ENCODE measurements around the gene SLC52A3.

The SLC52A3 gene

GRCh38 chr20:711576-711975 lies 56.7 kb downstream of the SLC52A3 start:
- Mint-ChIP-seq H3K4me1 (ENCODE audit: low read depth) (no peaks in the 10 kb centered on the region), H3K4me3 (no peak overlapping the region)

GRCh38 chr20:710780-711450 lies 57.4 kb downstream of the SLC52A3 start:
- no peak overlapping the region for H3K4me3 Mint-ChIP-seq
- no peaks in the 10 kb centered on the region for H3K36me3 Mint-ChIP-seq (ENCODE audit: low read depth)
- H3K27me3 Mint-ChIP-seq (ENCODE audit: low read depth) = peaks cover 26% of the 10 kb centered on the region
- no peaks in the 10 kb centered on the region for H3K9me3 Mint-ChIP-seq
- no peaks in the 10 kb centered on the region for H3K4me1 Mint-ChIP-seq (ENCODE audit: low read depth)
- DNase-seq (ENCODE audit: low spot score) = no peak
- no peak overlapping the region for H3K27ac Mint-ChIP-seq

More at GRCh38 chr20:711576-711975, 56.7 kb downstream of the SLC52A3 start:
- H3K27me3 Mint-ChIP-seq (ENCODE audit: low read depth) = peaks cover 26% of the 10 kb centered on the region
- H3K9me3 Mint-ChIP-seq = no peaks in the 10 kb centered on the region
- no peak overlapping the region for H3K27ac Mint-ChIP-seq
- no peak for DNase-seq (ENCODE audit: low spot score)
- H3K36me3 Mint-ChIP-seq (ENCODE audit: low read depth) = no peaks in the 10 kb centered on the region
